Measurements from ENCODE around the gene MAGOHB.
"Not testable (repeated sequence)": the region's sequence is repeated elsewhere in the genome, so short reads cannot be mapped to it uniquely, and the experiment has no call there.

- not testable (repeated sequence) for TF ChIP-seq ZNF274 (IDR thresholded peaks at IDR 0.05; ENCODE audit: low read depth, low read length); YY1 (IDR thresholded peaks at IDR 0.05; ENCODE audit: insufficient read depth, insufficient read length)
These were observed 2.2 kb downstream of the MAGOHB start for GRCh38 chr12:10611258-10611657.

Measured in NT2/D1 (cell line).